ENCODE results near the gene KCTD1. TPM values are rescaled to one million over a fixed set of nuclear protein-coding genes. Genes with fewer than 3 reads are reported as not detected.
A peak's percentile ranks its signal among the peaks of the same experiment; 100 is the strongest.

The KCTD1 gene
- polyA plus RNA-seq, 1 of the 3 experiments (the other 2 are of a cell fraction): 12.8 TPM

DNA sequence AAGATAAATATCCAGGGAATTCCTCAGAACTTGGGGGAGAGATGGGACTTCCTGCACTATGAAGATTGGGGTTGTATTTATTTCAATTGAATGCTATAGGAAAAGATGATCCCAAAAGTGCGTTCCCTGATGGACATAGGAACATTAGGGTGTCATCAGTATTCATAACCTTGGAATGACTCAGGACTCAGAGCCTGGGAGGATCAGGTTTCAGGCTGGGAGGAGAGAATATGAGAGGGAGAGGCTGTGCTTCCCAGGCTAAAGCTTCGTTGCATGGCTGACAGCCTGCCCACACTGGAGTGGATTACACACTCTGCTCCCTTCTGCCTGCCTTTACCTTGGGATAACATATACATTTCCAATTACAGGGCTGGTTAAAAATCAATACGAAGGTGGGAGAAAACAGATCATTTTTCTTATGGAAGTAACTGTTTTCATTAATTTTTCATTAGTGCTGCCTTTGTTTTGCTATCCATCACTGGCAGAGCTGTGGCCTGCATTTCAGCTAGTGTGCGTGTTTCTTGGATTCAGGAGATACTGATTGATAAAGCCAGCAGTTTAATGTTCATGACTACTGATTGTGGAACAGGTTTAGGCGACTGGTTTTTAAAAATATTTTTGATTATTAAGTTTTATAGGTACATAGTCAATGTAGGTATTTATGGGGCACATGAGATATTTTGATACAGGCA is 118.7 kb downstream of the KCTD1 start:
- no peaks in the 10 kb centered on the region for H3K79me2 ChIP-seq (ENCODE audit: insufficient read depth)
- TF ChIP-seq MXI1 (IDR thresholded peaks at IDR 0.05; ENCODE audit: low read depth, low read length): no peak
- TF ChIP-seq TCF12 (IDR thresholded peaks at IDR 0.05): no peak
- TF ChIP-seq, protein P1, sequence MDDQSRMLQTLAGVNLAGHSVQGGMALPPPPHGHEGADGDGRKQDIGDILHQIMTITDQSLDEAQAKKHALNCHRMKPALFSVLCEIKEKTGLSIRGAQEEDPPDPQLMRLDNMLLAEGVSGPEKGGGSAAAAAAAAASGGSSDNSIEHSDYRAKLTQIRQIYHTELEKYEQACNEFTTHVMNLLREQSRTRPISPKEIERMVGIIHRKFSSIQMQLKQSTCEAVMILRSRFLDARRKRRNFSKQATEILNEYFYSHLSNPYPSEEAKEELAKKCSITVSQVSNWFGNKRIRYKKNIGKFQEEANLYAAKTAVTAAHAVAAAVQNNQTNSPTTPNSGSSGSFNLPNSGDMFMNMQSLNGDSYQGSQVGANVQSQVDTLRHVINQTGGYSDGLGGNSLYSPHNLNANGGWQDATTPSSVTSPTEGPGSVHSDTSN (IDR thresholded peaks at IDR 0.05): peak; percentile 53; the same call in 1 of the 2 replicates
- no peak for TF ChIP-seq RXRA (IDR thresholded peaks at IDR 0.05; ENCODE audit: borderline replicate concordance, low read depth)
- TF ChIP-seq FOSL2 (IDR thresholded peaks at IDR 0.05; ENCODE audit: borderline replicate concordance, low read depth): peak; percentile 71; the same call in 1 of the 2 replicates
- TF ChIP-seq, protein P2, sequence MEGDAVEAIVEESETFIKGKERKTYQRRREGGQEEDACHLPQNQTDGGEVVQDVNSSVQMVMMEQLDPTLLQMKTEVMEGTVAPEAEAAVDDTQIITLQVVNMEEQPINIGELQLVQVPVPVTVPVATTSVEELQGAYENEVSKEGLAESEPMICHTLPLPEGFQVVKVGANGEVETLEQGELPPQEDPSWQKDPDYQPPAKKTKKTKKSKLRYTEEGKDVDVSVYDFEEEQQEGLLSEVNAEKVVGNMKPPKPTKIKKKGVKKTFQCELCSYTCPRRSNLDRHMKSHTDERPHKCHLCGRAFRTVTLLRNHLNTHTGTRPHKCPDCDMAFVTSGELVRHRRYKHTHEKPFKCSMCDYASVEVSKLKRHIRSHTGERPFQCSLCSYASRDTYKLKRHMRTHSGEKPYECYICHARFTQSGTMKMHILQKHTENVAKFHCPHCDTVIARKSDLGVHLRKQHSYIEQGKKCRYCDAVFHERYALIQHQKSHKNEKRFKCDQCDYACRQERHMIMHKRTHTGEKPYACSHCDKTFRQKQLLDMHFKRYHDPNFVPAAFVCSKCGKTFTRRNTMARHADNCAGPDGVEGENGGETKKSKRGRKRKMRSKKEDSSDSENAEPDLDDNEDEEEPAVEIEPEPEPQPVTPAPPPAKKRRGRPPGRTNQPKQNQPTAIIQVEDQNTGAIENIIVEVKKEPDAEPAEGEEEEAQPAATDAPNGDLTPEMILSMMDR (IDR thresholded peaks at IDR 0.05): no peak
- TF ChIP-seq GATA2 (CRISPR knock-in tag; IDR thresholded peaks at IDR 0.05): no peak
- peak; percentile 74 for TF ChIP-seq JUND (IDR thresholded peaks at IDR 0.05)
- no peak for TF ChIP-seq RAD21 (IDR thresholded peaks at IDR 0.05; ENCODE audit: low read length)
- TF ChIP-seq, protein P3, sequence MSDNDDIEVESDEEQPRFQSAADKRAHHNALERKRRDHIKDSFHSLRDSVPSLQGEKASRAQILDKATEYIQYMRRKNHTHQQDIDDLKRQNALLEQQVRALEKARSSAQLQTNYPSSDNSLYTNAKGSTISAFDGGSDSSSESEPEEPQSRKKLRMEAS (IDR thresholded peaks at IDR 0.05; ENCODE audit: low read depth): 0 out of 2 replicates have a peak, but pooled peaks have one; percentile 35
- TF ChIP-seq MEF2A (IDR thresholded peaks at IDR 0.05; ENCODE audit: borderline replicate concordance, low read depth): no peak
- TF ChIP-seq GABPA (IDR thresholded peaks at IDR 0.05; ENCODE audit: low read depth): no peak
- no peaks in the 10 kb centered on the region for H3K36me3 ChIP-seq (replicated peaks in 1 of 2; ENCODE audit: control insufficient read depth in 1 of 2, insufficient read depth in 2 of 2, low read length in 1 of 2)
- no peaks in the 10 kb centered on the region for H3K9me2 ChIP-seq
- H4K20me1 ChIP-seq (ENCODE audit: insufficient read depth): no peaks in the 10 kb centered on the region
- H3K27ac ChIP-seq (ENCODE audit: low read depth in 2 of 2, low read length in 1 of 2): peak overlapping the region; percentile 40 to 73; a peak in 3 of 4 replicates
- H3K9me3 ChIP-seq: no peaks in the 10 kb centered on the region
- ChIA-PET CTCF (interaction anchor here (1.0 kb wide), 1 partner anchor 26 kb away, joined by 4 read pairs; no protein-coding TSS in a partner anchor), POLR2A (no interaction called here)
- peaks cover 7 to 9% of the 10 kb centered on the region in 2 experiments; a peak in 2 of 4 replicates for H3K4me1 ChIP-seq (ENCODE audit: control insufficient read depth in 1 of 2, insufficient read depth in 2 of 2, low read depth in 1 of 2, low read length in 1 of 2)
- 36% methylated on average over 5 of the region's 5 CpGs for WGBS (ENCODE audit: low lambda C conversion rate)
- no peaks in the 10 kb centered on the region for H3K27me3 ChIP-seq (ENCODE audit: insufficient read depth)
- no peak overlapping the region for H3K4me3 ChIP-seq (ENCODE audit: low read depth in 2 of 2, low read length in 1 of 2)
- H3K9ac ChIP-seq: peak overlapping the region; percentile 27; the same call in 1 of the 2 replicates
- H3K4me2 ChIP-seq: 0 out of 2 replicates have a peak overlapping the region, but pooled peaks have one; percentile 22
- peak overlapping the region; percentile 94; the same call in 1 of the 2 replicates for H2AFZ ChIP-seq (ENCODE audit: low read depth)
- H3F3A ChIP-seq (replicated peaks; ENCODE audit: insufficient read depth): no peaks in the 10 kb centered on the region
- peak; percentile 20 for DNase-seq

DNA sequence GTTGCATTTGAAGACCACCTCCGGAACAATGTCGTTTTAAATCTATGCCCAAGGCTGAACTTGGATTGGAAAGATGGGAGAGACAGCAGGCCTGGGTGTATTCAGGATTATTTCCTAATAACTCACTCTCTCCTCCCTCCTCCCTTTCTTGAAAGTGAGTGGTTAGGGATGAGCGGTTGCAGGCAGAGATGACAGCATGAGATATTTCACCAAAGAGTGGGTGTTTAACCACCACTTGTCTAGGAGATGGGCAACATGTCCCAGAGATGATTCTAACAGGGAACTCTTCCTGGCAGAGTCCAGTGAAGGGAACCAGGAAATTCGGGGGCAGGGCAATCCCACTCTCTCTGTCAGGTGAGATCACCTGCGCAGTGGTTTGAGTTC is 123.2 kb downstream of the KCTD1 start:
- no peaks in the 10 kb centered on the region for H3K27me3 ChIP-seq (ENCODE audit: insufficient read depth)
- no peaks in the 10 kb centered on the region for H3K36me3 ChIP-seq (replicated peaks in 1 of 2; ENCODE audit: control insufficient read depth in 1 of 2, insufficient read depth in 2 of 2, low read length in 1 of 2)
- H3K9me2 ChIP-seq: no peaks in the 10 kb centered on the region
- peak; percentile 42 for DNase-seq
- CTCF ChIA-PET: no interaction called here
- no peak overlapping the region for H3K4me2 ChIP-seq
- WGBS (ENCODE audit: low lambda C conversion rate): 42% methylated on average over 5 of the region's 5 CpGs
- H3K79me2 ChIP-seq (ENCODE audit: insufficient read depth): no peaks in the 10 kb centered on the region
- H3K9me3 ChIP-seq: no peaks in the 10 kb centered on the region
- H3K4me1 ChIP-seq (ENCODE audit: control insufficient read depth in 1 of 2, insufficient read depth in 2 of 2, low read depth in 1 of 2, low read length in 1 of 2): peaks cover 9 to 14% of the 10 kb centered on the region in 2 experiments; a peak in 2 of 4 replicates
- no peaks in the 10 kb centered on the region for H3F3A ChIP-seq (replicated peaks; ENCODE audit: insufficient read depth)
- H3K9ac ChIP-seq: no peak overlapping the region
- H2AFZ ChIP-seq (ENCODE audit: low read depth): no peak overlapping the region
- no peak overlapping the region for H3K27ac ChIP-seq (ENCODE audit: low read depth in 2 of 2, low read length in 1 of 2)
- no peak overlapping the region for H3K4me3 ChIP-seq (ENCODE audit: low read depth in 2 of 2, low read length in 1 of 2)
- POLR2A ChIA-PET: no interaction called here
- H4K20me1 ChIP-seq (ENCODE audit: insufficient read depth): no peaks in the 10 kb centered on the region
- TF ChIP-seq EP300 (IDR thresholded peaks at IDR 0.05; ENCODE audit: borderline replicate concordance in 1 of 2, low read depth in 1 of 2, low read length in 1 of 2) (0 out of 4 replicates have a peak, but pooled peaks of 1 of the 2 experiments have one; percentile 32), SIN3A (IDR thresholded peaks at IDR 0.05; ENCODE audit: borderline replicate concordance, low read depth, low read length) (no peak), MXI1 (IDR thresholded peaks at IDR 0.05; ENCODE audit: low read depth, low read length) (no peak), NFIC (IDR thresholded peaks at IDR 0.05; ENCODE audit: borderline replicate concordance) (no peak), GABPA (IDR thresholded peaks at IDR 0.05; ENCODE audit: low read depth) (no peak), SMC3 (IDR thresholded peaks at IDR 0.05; ENCODE audit: low read depth, low read length) (no peak), GATA2 (CRISPR knock-in tag; IDR thresholded peaks at IDR 0.05) (peak; percentile 36; the same call in 1 of the 2 replicates), YY1 (IDR thresholded peaks at IDR 0.05; ENCODE audit: low read depth) (no peak), TEAD4 (IDR thresholded peaks at IDR 0.05; ENCODE audit: borderline replicate concordance, insufficient read depth) (no peak)
- TF ChIP-seq, protein P3 (IDR thresholded peaks at IDR 0.05; ENCODE audit: low read depth): no peak
- TF ChIP-seq, protein P2 (IDR thresholded peaks at IDR 0.05): no peak
- TF ChIP-seq, protein P4, sequence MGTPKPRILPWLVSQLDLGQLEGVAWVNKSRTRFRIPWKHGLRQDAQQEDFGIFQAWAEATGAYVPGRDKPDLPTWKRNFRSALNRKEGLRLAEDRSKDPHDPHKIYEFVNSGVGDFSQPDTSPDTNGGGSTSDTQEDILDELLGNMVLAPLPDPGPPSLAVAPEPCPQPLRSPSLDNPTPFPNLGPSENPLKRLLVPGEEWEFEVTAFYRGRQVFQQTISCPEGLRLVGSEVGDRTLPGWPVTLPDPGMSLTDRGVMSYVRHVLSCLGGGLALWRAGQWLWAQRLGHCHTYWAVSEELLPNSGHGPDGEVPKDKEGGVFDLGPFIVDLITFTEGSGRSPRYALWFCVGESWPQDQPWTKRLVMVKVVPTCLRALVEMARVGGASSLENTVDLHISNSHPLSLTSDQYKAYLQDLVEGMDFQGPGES (IDR thresholded peaks at IDR 0.05; ENCODE audit: low read depth, low read length): no peak
